GM21390 (cell line): ENCODE measurements around the gene USP15.
A peak's percentile ranks its signal among the peaks of the same experiment; 100 is the strongest.

Source experiments
- ATAC-seq: cut with Tn5 transposase; IDR thresholded peaks from one replicate; pipeline ENCODE4 v1.9.1; 2021; ENCODE audit not compliant: unreplicated experiment

USP15 gene

DNA sequence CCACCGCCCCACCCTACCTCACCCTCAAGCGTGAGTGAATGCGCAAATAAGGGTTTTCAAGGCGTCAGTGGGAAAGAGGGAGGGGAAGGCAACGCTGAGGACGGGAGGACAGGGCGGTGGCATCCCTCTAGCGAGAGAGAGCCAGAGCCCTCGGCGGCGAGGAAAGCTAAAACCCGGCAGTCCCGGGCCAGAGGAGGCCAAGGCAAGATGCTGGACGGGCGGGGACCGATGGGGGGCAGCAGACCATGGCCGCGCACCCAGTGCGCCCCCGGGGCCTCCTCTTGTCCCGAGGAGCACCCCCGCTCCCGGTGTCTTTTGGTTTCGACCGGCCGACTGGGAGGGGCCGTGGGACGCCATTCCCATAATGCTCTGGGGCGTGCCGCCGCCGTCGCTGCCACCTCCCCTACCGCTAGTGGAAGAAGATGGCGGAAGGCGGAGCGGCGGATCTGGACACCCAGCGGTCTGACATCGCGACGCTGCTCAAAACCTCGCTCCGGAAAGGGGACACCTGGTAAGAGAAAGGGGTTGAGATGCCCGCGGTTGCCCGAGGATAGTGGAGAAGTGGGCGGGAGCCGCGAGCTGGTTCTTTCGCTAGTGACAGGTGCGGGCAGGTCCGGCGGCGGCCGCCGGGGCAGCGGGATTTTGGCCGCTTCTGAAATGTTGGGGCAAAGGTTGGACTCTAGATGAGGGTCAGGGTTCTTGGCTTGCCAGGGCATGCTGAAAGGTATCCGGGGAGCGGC, at the start of gene USP15:
Gene USP15, plus strand, starts transcription at position 412 of the 740 bp plus-strand sequence. Its CDS starts 11 bp downstream, at position 423.
- ATAC-seq: peak; percentile 72

DNA sequence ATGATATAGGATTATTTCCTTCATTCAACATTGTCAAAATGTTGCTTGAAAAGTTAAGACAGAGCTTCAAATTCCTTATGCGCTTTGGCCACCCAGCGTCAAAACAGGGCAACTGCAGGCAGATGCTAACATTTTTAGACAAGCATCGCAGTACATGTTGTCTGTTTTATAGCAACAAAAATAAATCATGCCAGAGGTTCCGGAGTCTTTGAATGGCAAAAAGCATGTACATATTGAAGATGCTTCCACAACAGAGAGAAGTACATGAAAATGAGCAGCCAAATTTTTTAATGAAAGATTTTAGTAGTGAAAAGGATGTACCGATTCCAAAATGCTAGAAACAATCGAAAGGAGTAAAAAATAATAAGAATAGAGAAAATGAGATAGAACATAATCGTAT, 49.8 kb upstream of the USP15 start:
- peak; percentile 71 for ATAC-seq

DNA sequence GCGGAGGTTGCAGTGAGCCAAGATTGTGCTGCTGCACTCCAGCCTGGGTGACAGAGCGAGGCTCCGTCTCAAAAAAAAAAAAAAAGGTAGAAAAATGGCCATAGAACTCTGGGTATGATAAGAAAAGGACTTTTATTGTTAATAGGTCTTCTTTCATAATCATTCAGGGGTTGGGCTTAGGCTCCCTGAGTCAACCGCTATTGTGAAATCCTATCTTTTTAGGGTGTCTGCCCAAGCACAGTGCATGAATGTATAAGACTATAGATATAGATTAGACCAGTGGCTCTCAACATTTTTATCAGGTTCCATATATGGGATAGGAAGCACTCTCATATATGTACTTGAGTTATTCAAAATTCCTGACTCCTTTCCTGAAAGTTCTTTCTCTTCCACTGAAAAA, 48.7 kb upstream of the USP15 start:
- ATAC-seq: no peak

DNA sequence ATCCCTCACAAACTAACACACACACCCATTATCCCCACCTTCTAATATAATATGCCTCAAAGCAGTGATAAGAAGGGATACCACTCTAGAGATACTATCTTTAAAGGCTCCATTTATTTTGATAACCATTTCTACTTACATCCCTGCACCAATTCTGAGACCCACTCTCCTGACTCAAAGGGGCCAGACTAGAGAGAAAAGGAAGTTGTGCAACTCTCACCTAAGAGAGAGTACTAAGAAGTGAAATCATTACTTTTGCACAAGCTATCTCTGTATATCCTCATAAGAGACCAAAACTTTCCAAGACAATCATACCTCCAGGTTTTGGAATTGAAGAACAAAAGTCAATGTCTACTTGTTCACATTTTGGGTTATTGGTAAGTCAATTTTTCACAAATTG, 45.4 kb upstream of the USP15 start:
- no peak for ATAC-seq

DNA sequence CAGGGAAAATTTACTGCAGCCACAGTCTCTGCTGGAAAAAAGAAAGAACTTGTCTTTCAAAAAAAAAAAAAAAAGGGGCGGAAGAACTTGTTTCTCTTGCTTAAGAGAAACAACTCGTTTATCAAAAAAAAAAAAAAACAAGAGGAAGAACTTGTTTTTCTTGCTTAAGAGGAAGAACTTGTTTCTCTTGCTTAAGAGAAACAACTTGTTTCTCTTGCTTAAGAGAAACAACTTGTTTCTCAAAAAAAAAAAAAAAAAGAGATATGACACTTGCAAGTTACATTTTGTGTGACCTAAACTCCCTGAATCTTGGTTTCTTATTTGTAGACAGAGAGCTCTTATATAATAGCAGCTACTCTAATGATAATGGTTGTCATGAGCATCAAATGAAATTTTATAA, 44.7 kb upstream of the USP15 start:
- no peak for ATAC-seq

DNA sequence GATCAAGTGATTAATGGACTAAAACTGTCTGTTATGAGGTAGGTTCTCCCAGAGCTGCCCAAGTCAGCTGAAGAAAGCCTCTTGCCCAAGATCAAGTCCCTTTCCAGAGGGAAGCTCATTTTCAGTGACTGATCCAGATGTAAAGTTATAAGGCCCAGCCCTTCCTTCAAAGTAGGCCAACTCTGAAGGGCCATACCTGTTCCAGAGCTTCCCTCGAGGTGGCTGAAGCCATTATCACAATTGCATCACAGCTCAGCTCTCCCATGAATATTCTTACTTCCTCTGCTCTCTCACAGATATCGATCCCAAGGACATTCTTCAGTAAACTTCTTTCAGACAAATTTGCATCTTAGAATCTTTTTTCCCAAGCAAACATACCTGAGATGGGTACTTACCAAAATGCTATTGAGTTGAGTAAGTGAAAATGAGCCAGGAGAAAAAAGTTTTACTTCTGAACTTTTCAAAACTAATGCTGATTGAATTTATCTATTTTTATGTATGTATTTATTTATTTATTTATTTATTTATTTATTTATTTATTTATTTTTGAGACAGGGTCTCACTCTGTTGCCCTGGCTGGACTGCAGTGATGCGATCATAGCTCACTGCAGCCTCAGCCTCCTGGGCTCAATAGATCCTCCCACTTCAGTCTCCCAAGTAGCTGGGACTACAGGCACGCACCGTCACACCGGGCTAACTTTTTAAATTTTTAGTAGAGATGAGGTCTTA, 42.6 kb upstream of the USP15 start:
- ATAC-seq: no peak

DNA sequence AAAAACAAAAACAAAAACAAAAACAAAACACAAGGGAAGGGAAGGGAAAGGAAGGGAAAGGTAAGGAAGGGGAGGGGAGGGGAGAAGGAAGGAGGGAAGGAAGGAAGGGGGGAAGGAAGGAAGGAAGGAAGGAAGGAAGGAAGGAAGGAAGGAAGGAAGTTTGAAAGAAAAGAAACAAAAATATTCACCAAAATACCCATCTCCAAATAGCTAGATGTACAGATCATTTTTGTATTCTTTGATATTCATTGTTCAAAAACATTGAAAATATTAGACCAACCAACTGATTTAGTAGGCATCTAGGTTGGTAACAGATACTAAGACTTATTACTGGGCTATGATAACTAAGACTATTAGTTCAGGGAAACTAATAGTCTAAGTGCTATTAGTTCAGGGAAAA, 39.1 kb upstream of the USP15 start:
- ATAC-seq: no peak

DNA sequence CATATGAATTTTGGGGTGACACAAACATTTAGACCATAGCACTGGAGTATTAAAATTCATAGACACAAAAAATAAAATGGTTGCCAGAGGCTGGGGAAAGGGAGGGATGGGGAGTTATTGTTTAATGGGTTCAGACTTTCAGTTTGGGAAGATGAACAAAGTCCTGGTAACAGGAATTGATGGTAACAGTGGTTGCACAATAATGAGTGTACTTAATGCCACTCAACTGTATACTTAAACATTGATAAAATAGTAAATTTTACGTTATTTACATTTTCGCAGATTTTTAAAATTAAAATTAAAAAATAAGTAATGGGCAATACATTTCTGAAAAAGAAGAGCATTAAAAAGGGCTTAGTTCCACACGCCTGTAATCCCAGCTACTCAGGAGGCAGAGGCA, 35.6 kb upstream of the USP15 start:
- ATAC-seq: no peak

DNA sequence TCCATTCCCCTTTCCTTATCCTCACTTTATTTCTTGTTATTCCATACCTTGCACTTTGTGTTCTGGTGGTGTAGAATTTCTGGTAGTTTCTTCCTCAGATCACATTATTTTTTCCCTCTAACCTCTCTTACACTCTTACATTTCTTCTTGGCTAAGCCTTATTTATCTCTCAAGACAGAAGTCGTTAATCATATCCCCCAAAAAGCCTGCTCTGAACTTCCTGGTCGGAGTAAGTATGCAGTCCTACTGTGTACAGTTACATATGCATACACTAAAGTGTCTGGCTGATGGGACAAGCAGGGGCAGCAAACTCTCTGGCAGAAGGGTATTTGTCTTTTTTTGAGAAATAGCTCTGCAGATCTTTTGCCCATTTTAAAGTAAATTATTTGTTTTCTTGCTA, 33.1 kb upstream of the USP15 start:
- no peak for ATAC-seq

DNA sequence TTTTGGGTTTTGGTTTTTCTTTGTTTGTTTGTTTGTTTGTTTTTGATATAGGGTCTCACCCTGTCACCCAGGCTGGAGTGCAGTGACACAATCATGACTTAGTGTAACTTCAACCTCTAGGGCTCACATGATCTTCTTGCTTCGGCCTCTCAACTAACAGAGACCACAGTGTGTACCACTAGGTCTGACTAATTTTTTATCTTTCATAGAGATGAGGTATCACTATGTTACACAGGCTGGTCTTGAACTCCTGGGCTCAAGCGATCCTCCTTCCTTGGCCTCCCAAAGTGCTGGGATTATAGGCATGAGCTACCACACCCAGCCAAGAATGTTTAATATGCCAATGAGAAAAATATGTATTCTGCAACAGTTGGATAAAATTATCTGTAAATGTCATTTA, 29.6 kb upstream of the USP15 start:
- ATAC-seq: no peak

DNA sequence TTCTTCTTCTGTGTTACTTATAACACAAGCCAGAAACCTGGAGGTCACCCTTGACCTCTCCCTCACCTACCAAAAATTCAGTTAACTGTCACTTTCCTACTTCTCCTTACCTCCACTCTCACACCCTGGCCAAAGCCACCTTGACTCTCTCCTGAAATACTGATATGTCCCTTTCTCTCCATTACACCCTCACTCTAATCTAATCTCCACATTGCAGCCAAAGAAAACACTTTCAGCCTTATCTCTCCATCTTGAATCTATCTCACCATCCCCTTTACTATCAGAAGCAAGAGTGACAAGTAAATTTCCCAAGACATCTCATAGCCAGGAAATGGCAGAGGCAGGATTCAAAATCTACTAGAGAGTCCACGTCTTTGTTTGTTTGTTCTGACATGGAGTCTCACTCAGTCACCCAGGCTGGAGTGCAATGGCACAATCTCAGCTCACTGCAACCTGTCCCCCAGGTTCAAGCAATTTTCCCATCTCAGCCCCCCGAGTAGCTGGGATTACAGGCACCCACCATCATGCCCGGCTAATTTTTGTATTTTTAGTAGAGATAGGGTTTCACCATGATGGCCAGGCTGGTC, 28.0 kb upstream of the USP15 start:
- no peak for ATAC-seq

DNA sequence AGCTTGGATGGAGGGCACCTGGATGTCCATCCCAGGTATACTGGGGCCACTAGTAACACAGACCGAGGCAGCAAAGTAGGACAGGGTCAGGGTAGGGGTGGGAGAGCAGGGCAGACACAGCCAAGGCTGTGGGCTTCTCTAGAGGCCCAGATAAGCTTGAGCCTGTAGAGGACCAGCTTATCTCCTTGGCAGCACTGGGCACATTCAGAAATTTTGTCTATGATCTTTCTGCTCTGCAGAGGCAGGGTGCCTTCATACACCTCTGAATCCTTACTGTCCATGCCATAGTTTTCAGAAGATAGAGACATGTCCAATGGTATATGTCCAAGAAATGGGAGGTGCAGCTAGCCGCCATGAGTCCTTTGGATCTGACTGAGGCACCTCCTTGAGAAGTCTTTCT, 26.4 kb upstream of the USP15 start:
- no peak for ATAC-seq

DNA sequence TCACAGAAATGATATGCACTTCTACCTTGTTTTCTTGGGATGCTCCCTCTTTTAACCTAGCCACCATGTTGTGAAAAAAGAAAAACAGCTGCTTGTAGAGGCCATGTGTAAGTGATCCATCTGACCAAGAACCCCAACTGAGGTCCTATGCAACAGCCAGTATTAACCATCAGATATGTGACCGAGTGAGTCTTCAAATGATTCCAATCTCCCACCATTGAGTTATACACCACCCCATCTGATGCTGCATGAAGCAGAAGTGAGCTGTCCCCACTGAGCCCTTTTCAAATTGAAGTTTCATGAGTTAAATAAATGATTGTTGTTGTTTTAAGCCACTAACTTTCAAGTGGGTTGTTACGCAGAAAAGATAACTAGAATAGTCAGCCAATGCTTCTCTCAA, 20.6 kb upstream of the USP15 start:
- no peak for ATAC-seq

DNA sequence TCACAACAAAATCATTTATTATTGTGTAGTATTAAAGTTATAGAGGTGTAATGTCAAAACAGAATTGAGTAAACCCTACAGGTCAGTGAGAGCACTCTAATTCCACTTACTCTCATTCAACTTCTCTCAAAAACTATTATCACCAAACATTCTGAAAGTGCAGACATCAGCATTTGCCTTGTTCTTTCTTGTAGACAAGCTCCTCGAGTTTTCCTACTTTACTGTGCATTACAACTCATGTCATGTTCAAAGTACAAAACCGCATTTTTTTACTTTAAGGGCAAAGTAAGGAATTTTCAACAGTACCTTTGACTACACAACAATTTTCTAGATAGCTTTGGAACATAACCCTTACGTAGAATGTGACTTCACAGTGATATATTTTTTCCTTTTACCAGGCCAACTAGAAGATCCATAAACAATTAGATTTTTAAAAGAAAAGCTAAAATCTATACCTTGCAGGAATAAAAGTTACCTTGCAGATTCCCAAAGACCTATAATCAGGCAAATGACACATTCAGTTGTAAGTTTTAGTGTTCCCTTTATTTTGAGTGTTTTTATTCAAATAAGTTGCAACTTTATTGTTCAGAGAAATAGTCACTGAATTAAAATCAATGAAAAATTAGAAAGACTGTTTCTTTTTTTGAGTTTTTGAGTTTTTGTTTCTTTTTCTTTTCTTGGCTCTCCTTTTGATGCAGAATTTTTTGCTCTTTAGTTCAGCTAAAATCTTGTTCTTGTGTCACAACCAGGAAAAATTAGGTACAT, 12.7 kb upstream of the USP15 start:
- ATAC-seq: no peak

DNA sequence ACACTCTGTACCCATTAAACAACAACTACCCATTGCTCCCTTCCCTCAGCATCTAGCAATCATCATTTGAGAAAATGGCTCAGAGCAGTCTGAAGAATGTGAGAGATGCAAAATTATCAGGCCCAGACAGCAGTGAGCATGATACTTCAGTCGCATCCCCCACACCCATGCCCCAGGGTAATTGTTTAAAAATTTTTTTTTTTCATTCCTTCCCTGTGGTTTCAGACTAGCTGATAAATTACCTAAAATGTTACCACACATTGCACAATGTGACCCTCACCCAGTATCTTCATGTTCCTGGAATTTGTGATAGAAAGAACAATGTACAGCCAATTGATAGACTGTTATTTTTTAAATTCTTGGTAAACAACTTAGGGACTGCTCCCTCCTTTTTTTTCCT, 11.3 kb upstream of the USP15 start:
- no peak for ATAC-seq

DNA sequence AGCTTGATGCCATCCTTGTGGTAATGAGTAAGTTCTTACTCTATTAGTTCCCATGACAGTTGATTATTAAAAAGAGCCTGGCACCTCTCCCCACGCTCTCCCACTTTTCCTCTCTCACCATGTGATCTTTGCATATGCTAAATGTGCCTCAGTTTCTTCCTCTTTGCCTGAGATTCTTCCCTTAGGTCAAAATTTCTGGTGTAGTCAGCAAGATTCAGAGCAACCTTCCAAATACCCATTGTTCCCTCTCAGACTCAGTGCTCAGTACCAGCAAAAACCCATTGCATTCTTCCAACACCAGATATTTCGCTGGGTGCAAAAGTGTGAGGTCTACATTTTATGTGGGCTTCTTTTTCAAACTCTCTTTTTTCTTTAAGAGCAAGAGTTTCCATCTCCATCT, 10.8 kb upstream of the USP15 start:
- no peak for ATAC-seq

DNA sequence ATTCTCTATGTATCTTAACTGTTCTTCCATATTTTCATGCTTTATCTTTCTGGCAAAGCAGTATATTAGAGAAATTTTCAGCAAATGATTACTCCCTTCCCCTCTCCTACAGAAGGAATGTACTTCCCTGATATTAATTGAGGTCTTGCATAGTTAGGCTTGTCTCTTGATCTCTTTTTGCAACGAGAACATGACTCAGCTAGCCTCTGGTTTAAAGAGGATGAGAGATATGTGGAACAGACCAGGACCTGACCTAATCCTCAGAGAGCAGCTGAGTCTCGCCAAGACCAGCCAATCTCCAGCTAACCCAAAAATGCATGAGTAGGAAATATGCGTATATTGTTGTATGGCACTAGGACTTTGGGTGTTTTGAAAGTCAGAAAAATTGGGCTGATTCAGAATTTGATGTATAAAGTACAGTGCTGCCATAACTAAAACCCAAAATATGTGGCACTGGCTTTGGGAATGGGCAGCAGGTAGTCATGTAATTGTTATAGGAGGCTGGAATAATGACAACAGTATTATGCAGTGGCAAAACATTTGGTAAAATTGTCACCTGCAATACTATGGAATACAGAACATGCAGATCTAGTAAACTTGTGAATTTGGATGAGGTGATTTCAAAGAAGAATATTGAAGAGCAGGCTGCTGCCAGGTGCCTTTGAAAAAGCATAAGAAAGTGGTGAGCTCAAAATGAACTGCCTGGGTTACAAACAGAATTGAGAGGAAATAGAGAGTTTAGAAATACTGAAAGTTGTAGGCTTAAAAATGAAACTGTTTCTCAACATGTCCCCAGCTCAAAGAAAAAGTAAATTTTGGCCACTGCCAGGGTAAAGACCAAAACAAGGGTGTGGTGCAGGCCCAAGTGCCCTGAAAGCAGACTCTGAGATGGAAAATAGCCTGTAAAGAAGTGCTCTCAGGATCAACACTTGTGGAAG, 9.3 kb upstream of the USP15 start:
- peak; percentile 96 for ATAC-seq

DNA sequence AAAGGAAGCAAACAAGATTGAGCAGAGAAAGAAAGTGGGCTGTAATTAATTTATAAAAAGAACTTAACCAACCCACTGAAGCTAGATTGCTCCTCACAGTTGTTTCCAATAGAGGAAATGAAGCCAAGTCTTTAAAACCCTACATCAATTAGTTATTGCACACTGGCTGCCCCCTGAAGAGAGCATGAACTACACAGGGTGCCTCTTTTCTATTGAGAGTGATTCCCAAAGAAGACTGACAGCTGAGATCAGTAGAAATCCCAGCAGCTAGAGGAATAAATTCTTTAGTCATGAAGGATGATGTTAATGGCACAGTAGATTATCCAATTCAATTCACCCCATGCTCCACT, 8.6 kb upstream of the USP15 start:
- peak; percentile 45 for ATAC-seq

DNA sequence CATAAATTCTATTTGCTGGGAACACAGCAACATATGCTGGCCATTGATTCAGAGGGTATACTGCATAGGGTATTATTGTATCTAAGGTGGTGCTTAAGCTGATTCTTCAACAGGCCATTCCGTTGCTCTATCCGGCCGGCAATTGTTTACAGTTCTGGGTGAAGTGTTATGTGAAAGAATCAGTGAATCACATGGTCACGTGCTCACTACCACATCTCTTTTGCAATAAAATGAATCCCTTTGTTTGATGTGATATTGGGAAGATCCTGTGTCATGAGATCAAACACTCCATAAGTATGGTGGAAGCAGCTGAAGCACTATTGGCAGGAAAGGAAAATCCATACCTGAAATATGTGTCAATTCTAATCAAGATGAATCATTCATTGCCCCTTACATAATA, 7.6 kb upstream of the USP15 start:
- ATAC-seq: no peak

DNA sequence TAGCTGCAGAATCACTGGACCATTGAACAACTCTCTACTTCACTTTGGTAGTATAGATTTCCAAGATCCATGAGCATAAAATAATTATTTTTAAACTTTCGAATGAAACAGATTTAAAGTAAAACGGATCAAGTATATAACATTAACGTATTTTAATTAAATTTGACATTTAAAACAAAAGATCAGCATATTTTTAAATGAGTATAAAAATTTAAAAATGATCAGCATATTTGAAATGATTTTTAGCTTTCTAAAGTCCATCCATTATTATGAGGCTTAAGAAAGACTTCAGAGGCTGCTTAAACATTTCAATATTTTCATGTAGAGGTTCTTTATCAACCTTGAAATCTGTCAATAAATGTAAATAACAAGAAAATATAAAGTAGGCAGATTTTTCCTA, 5.2 kb upstream of the USP15 start:
- no peak for ATAC-seq
